ENCODE measurements around the gene MKNK2. TPM values are rescaled to one million over a fixed set of nuclear protein-coding genes. Genes with fewer than 3 reads are reported as not detected.

MKNK2 gene
- total RNA-seq, result 86.1 and 87.5 TPM in 2 replicates
- polyA plus RNA-seq, result 65.1 and 96.2 TPM in 2 replicates
- polyA plus RNA-seq (2011; cell fraction: cytosol; rRNA removed), result 48.6 and 60.6 TPM in 2 replicates
- 51.3 and 66.9 TPM in 2 replicates for polyA plus RNA-seq (2011; cell fraction: nucleus; rRNA removed)
- 45.6 and 62.3 TPM in 2 replicates for polyA plus RNA-seq (2012)
- 49.2 and 82.5 TPM in 2 replicates for polyA minus RNA-seq
- polyA minus RNA-seq (2011; cell fraction: cytosol; rRNA and poly(A)+ RNA removed), result 111 TPM
- polyA minus RNA-seq (2011; cell fraction: nucleus; rRNA and poly(A)+ RNA removed), result 19.7 and 28.4 TPM in 2 replicates
- percentile 46 among the genes with signal in this experiment for Bru-seq, nascent RNA
- percentile 87 among the genes with signal in this experiment for BruChase-seq, experiment 1, labeled RNA remaining after a 6-hour chase
- BruChase-seq, experiment 2, labeled RNA remaining after a 2-hour chase, result percentile 78 among the genes with signal in this experiment
- long read RNA-seq, transcript MKNK2-201 (14 exons, 3,774 nt), result minor isoform, 15 of 176 reads
- long read RNA-seq, transcript MKNK2-202 (14 exons, 1,744 nt), result major isoform, 30 of 176 reads
- long read RNA-seq, partial matches to known transcripts, result 9 of 176 reads
- long read RNA-seq, other reads (novel, unspliced or antisense), result 119 of 176 reads

DNA sequence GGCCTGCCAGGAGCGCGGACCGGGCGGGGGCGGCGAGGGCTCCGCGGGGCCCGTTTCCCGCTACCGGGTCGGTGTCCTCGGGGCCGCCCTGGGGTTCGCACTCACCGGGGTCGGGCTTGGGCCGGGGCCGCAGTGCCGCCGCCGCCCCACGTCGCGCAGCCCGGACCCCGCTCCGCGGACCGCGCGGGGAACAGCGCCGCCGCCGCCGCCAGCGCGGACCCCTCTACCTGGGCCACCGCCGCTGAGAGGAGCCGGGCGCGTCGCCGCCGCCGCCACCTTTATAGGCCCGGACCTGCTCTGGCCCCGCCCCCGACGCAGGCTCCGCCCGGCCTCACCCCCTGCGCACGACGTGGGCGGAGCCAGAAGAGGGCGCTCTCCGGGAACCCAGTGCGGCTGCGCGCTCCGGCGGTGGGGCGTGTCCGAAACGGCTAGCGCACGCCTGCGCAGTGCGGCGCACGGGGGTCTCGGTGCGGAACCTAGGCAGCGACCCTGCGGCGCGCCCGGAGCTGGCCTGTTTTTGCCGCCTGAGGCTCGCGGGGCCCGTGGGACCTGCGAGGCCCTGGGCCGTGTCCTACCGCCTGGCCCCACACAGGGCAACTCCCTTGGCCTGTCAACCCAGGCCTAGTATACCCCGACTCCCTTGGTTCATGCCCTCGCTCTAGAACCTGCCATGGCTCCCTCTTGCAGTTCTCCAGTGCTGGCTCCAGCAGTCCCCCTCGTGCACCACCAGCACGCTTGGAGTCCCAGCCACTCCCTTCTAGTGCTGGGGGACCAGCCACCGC lies at the start of gene MKNK2:
Gene MKNK2, minus strand, starts transcription at position 254 of the 782 bp plus-strand sequence. CDS start 393 bp downstream, outside the sequence.
- TF ChIP-seq MYC (IDR thresholded peaks at IDR 0.05; ENCODE audit: low read depth, low read length), result no peak
- TF ChIP-seq POLR2A (IDR thresholded peaks at IDR 0.05; ENCODE audit: low read depth, low read length), result peak; percentile 100
- TF ChIP-seq, protein P1, sequence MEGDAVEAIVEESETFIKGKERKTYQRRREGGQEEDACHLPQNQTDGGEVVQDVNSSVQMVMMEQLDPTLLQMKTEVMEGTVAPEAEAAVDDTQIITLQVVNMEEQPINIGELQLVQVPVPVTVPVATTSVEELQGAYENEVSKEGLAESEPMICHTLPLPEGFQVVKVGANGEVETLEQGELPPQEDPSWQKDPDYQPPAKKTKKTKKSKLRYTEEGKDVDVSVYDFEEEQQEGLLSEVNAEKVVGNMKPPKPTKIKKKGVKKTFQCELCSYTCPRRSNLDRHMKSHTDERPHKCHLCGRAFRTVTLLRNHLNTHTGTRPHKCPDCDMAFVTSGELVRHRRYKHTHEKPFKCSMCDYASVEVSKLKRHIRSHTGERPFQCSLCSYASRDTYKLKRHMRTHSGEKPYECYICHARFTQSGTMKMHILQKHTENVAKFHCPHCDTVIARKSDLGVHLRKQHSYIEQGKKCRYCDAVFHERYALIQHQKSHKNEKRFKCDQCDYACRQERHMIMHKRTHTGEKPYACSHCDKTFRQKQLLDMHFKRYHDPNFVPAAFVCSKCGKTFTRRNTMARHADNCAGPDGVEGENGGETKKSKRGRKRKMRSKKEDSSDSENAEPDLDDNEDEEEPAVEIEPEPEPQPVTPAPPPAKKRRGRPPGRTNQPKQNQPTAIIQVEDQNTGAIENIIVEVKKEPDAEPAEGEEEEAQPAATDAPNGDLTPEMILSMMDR (IDR thresholded peaks at IDR 0.05; ENCODE audit: extremely low read depth in 1 of 2, insufficient read depth in 1 of 2, low read depth in 1 of 2, low read length in 2 of 2), result peak; percentile 59 to 61
- TF ChIP-seq POLR2AphosphoS5 (IDR thresholded peaks at IDR 0.05; ENCODE audit: insufficient read depth, low read depth, low read length), result peak; percentile 100
- ChIA-PET POLR2A (interaction anchor here (0.6 to 1.4 kb wide), 3 partner anchors 9 to 188 kb away, joined by 3 to 7 read pairs (median 5); no protein-coding TSS in a partner anchor), CTCF (interaction anchor here (1.1 to 3.2 kb wide), 3 partner anchors 14 to 19 kb away, joined by 3 to 17 read pairs (median 3); no protein-coding TSS in a partner anchor)
- no TSS peak for BruUV-seq (replicated peaks)
- Histone ChIP-seq H3K27me3 (ENCODE audit: control insufficient read depth in 2 of 2, insufficient read depth in 2 of 2, low read length in 2 of 2) (no peaks in the 10 kb centered on the region), H3K9me1 (replicated peaks; ENCODE audit: control insufficient read depth, extremely low read depth, insufficient read depth, low read length) (no peaks in the 10 kb centered on the region), H2AFZ (ENCODE audit: low read depth, low read length) (peak within 1 kb of the TSS; percentile 1), H3K4me3 (replicated peaks in 1 of 3; ENCODE audit: insufficient read depth in 1 of 3, low read depth in 1 of 3, low read length in 3 of 3) (peak within 1 kb of the TSS; percentile 81 to 95 (median 81)), H3K9ac (replicated peaks; ENCODE audit: extremely low read depth, insufficient read depth, low read length) (peak within 1 kb of the TSS; percentile 67), H3K36me3 (ENCODE audit: control insufficient read depth in 2 of 2, extremely low read depth in 1 of 2, insufficient read depth in 2 of 2, low read length in 2 of 2) (peaks cover 0 to under 1% of the 10 kb centered on the region in 2 experiments), H3K9me3 (replicated peaks; ENCODE audit: control insufficient read depth, insufficient read depth, low read length) (no peaks in the 10 kb centered on the region), H3K79me2 (ENCODE audit: control insufficient read depth, insufficient read depth, low read length) (peaks cover 44% of the 10 kb centered on the region), H3K4me2 (ENCODE audit: insufficient read depth, low read length) (peak within 1 kb of the TSS; percentile 82), H3K27ac (ENCODE audit: insufficient read depth, low read depth, low read length) (no peak within 1 kb of the TSS), H3K4me1 (ENCODE audit: control insufficient read depth, extremely low read depth, insufficient read depth, low read length) (peaks cover 29% of the 10 kb centered on the region), H4K20me1 (replicated peaks; ENCODE audit: control insufficient read depth, extremely low read depth, insufficient read depth, low read length) (no peaks in the 10 kb centered on the region)
- dilution Hi-C loops (cut with MboI; ENCODE audit: extremely low pct_ligation_motif_present, low sequenced_read_pairs) (no loop called here), intact Hi-C loops (cut with micrococcal nuclease) (loop anchor here (1.0 kb wide), 3 partner anchors 9 to 45 kb away; partner anchors contain the start of genes IZUMO4 and MOB3A)
- peak; percentile 98 for FAIRE-seq
- peak; percentile 80 for DNase-seq (ENCODE audit: low read depth, low spot score)

All from endothelial cell of umbilical vein (primary cell).